GM12878 (cell line): Measurements from ENCODE around the gene TMEM238L.

Experiments used
- CEBPB ChIP-seq, 2 experiments: fragments of 150-350 bp in 1 of 2; IDR thresholded peaks; 2 replicates each; pipeline ENCODE4 v1.6.1; 2012 to 2014; ENCODE audit warnings: low read depth in 2 of 2, low read length in 2 of 2, borderline replicate concordance in 1 of 2, inconsistent platforms in 1 of 2
- EGR1 ChIP-seq, 2 experiments: IDR thresholded peaks; 1 replicate in 1 of 2; 2 replicates in 1 of 2; pipeline ENCODE4 v1.6.1; 2011 to 2012; ENCODE audit warnings: low read depth in 2 of 2, low read length in 2 of 2, borderline replicate concordance in 1 of 2, mild to moderate bottlenecking in 1 of 2, moderate library complexity in 1 of 2
- EZH2 ChIP-seq: IDR thresholded peaks from 2 replicates; pipeline ENCODE4 v1.6.1; 2012; ENCODE audit warnings: low read depth, mild to moderate bottlenecking, control low read depth, inconsistent platforms, low read length, borderline replicate concordance; ENCODE audit not compliant: control insufficient read depth
- PAX5 ChIP-seq: IDR thresholded peaks from 2 replicates; pipeline ENCODE4 v1.6.1; 2011; ENCODE audit warnings: low read depth, low read length, borderline replicate concordance
- POLR2A ChIP-seq: IDR thresholded peaks from 2 replicates; pipeline ENCODE4 v1.6.1; 2011; ENCODE audit warnings: low read depth, mild to moderate bottlenecking, low read length
- POLR2AphosphoS5 ChIP-seq: IDR thresholded peaks from 2 replicates; pipeline ENCODE4 v1.6.1; 2011; ENCODE audit warnings: mild to moderate bottlenecking, low read length, inconsistent platforms
- TCF3 ChIP-seq: IDR thresholded peaks from 2 replicates; pipeline ENCODE4 v1.6.1; 2012; ENCODE audit warnings: low read depth, mild to moderate bottlenecking, low read length, borderline replicate concordance; ENCODE audit not compliant: insufficient read depth
- ZZZ3 ChIP-seq: IDR thresholded peaks from 2 replicates; pipeline ENCODE4 v1.6.1; 2011; ENCODE audit warnings: low read depth; ENCODE audit not compliant: control insufficient read depth, insufficient read length
- TF ChIP-seq, protein P1 (sequence below), 3 experiments: IDR thresholded peaks in 2 of 3; conservative IDR thresholded peaks in 1 of 3; 2 replicates each; pipeline ENCODE4 v1.5.1; 2011; ENCODE audit warnings: low read depth in 3 of 3, low read length in 3 of 3, mild to moderate bottlenecking in 3 of 3, control low read depth in 2 of 3, moderate library complexity in 2 of 3, inconsistent platforms in 1 of 3, mixed read lengths in 1 of 3; ENCODE audit not compliant: control insufficient read depth in 2 of 3, insufficient read depth in 1 of 3; ENCODE audit errors: extremely low read depth in 1 of 3

- TF ChIP-seq CEBPB (IDR thresholded peaks at IDR 0.05; ENCODE audit: borderline replicate concordance in 1 of 2, low read depth in 2 of 2, low read length in 2 of 2) (no peak), POLR2A (no peak), TCF3 (no peak), EZH2 (no peak), PAX5 (no peak), EGR1 (IDR thresholded peaks at IDR 0.05; ENCODE audit: borderline replicate concordance in 1 of 2, low read depth in 2 of 2, low read length in 2 of 2) (no peak), ZZZ3 (no peak), POLR2AphosphoS5 (no peak)
- TF ChIP-seq, protein P1, sequence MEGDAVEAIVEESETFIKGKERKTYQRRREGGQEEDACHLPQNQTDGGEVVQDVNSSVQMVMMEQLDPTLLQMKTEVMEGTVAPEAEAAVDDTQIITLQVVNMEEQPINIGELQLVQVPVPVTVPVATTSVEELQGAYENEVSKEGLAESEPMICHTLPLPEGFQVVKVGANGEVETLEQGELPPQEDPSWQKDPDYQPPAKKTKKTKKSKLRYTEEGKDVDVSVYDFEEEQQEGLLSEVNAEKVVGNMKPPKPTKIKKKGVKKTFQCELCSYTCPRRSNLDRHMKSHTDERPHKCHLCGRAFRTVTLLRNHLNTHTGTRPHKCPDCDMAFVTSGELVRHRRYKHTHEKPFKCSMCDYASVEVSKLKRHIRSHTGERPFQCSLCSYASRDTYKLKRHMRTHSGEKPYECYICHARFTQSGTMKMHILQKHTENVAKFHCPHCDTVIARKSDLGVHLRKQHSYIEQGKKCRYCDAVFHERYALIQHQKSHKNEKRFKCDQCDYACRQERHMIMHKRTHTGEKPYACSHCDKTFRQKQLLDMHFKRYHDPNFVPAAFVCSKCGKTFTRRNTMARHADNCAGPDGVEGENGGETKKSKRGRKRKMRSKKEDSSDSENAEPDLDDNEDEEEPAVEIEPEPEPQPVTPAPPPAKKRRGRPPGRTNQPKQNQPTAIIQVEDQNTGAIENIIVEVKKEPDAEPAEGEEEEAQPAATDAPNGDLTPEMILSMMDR (IDR thresholded peaks at IDR 0.05 in 2 of 3, conservative IDR thresholded peaks at IDR 0.05 in 1 of 3; ENCODE audit: control insufficient read depth in 2 of 3, extremely low read depth in 1 of 3, insufficient read depth in 1 of 3, low read depth in 3 of 3, low read length in 3 of 3): no peak
Measured at GRCh38 chr17:10776381-10776780, 27.5 kb downstream of the TMEM238L start.
